ENCODE data around the gene MOB1A. TPM values are rescaled to one million over a fixed set of nuclear protein-coding genes. Genes with fewer than 3 reads are reported as not detected.

The MOB1A gene
- total RNA-seq, 1 donor from 2014 or later: 56.8 TPM

DNA sequence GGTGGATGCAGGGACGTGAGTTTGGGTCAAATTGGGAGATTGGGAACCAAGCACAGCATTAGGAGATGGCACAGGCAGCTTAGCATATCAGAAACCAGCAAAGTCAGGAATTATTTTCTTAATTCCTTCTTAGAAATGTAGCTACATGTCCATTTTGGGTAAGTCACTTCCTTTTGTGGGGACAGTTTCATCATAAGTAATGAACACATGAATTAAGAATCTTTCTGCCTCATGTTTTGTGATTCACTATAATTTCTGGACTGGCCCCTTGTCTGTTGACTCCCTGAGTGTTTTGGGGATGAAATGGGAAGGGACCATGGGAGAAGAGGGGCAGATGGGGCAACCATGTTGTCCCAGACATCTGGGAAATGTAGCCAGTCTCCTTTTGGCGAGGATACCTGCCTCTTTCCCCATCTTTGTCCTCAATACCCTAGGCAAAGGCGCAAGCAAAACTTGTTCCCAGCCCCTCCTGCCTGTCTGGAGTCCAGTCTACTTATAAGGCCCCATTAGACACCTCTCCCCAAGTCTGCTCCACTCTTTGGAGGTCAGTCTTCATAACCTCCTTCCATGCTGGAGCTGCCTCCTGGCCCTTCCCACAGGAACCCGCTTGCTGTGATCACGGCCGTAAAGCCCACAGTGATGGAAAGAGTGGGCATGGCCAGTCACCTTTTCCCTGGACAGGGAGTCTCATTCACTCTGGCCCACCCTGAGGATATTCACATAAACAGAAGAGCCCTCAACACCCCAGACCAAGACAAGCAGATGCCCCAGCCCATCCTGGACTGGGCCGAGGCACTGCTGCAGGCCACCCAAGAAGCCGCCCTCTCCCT lies 45.5 kb upstream of the MOB1A start:
- Histone ChIP-seq H3K36me3 (peaks cover 6 to 8% of the 10 kb centered on the region in 2 donors), H3K27me3 (no peaks in the 10 kb centered on the region), H3K4me1 (peaks cover 9 to 28% of the 10 kb centered on the region in 2 donors), H3K27ac (peak overlapping the region; percentile 50 to 66), H3K9me3 (no peaks in the 10 kb centered on the region), H3K4me3 (no peak overlapping the region)
- DNase-seq (ENCODE audit: low spot score in 2 of 2): peak in 1 of 2 donors; percentile 57
- TF ChIP-seq, protein P1, sequence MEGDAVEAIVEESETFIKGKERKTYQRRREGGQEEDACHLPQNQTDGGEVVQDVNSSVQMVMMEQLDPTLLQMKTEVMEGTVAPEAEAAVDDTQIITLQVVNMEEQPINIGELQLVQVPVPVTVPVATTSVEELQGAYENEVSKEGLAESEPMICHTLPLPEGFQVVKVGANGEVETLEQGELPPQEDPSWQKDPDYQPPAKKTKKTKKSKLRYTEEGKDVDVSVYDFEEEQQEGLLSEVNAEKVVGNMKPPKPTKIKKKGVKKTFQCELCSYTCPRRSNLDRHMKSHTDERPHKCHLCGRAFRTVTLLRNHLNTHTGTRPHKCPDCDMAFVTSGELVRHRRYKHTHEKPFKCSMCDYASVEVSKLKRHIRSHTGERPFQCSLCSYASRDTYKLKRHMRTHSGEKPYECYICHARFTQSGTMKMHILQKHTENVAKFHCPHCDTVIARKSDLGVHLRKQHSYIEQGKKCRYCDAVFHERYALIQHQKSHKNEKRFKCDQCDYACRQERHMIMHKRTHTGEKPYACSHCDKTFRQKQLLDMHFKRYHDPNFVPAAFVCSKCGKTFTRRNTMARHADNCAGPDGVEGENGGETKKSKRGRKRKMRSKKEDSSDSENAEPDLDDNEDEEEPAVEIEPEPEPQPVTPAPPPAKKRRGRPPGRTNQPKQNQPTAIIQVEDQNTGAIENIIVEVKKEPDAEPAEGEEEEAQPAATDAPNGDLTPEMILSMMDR (IDR thresholded peaks at IDR 0.05): no peak
- intact Hi-C loops (cut with DNase I): no loop called here

DNA sequence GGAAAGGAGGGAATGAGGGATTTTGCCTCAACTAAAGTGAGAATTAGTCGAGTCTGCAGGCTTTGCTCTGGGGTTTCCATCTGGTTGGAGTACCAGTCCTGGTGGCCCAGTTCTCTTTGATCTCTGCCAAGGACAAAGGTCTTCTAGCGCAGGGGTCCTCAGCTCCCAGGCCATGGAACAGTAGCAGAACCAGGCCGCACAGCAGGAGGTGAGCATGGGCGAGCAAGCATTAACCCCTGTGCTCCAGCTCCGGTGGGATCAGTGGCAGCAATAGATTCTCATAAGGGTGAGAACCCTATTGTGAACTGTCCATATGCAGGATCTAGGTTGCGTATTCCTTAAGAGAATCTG lies 43.6 kb upstream of the MOB1A start:
- no peak overlapping the region for H3K4me3 ChIP-seq
- H3K27me3 ChIP-seq: no peaks in the 10 kb centered on the region
- H3K27ac ChIP-seq: no peak overlapping the region
- intact Hi-C loops (cut with DNase I): no loop called here
- no peaks in the 10 kb centered on the region for H3K9me3 ChIP-seq
- no peak for DNase-seq (ENCODE audit: low spot score in 2 of 2)
- peaks cover 11 to 23% of the 10 kb centered on the region in 2 donors for H3K36me3 ChIP-seq
- peaks cover 9 to 24% of the 10 kb centered on the region in 2 donors for H3K4me1 ChIP-seq
- TF ChIP-seq, protein P1 (IDR thresholded peaks at IDR 0.05): no peak

DNA sequence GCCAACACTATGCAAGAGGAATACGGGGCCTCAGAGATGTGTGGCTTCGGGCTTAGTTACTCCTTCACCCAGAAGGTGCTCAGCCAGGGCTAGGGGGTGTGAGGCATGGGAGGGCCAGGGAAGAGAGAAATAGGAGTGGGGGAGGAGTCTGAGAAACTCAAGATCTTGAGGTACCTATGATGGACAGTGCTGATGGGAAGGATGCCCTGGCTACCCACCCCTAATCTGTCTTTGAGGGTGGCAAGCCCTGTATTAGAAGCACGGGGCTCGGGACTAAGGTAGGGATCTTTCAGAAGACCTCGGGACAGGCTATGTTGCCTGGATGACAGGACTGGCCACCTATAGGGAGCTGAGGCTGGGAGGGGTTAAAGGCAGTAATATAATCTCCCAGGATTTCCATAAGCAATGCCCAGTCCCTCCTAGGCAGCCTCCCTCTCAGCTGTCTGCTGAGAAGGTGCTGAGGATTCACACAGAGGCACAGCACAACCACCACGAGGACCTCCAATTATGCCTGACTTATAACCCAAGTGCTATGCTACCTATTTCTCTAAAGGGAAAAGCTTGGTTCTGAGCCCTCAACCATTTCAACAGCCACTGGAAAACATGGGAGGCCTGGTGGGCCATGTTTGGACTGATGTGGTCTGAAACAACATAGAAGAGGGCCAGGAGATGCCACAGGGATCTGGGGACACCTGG lies 43.1 kb upstream of the MOB1A start:
- no peaks in the 10 kb centered on the region for H3K27me3 ChIP-seq
- H3K4me3 ChIP-seq: no peak overlapping the region
- H3K27ac ChIP-seq: no peak overlapping the region
- peaks cover 9 to 19% of the 10 kb centered on the region in 2 donors for H3K4me1 ChIP-seq
- no peak for DNase-seq (ENCODE audit: low spot score in 2 of 2)
- TF ChIP-seq, protein P1 (IDR thresholded peaks at IDR 0.05): no peak
- intact Hi-C loops (cut with DNase I): no loop called here
- peaks cover 11 to 27% of the 10 kb centered on the region in 2 donors for H3K36me3 ChIP-seq
- H3K9me3 ChIP-seq: no peaks in the 10 kb centered on the region

DNA sequence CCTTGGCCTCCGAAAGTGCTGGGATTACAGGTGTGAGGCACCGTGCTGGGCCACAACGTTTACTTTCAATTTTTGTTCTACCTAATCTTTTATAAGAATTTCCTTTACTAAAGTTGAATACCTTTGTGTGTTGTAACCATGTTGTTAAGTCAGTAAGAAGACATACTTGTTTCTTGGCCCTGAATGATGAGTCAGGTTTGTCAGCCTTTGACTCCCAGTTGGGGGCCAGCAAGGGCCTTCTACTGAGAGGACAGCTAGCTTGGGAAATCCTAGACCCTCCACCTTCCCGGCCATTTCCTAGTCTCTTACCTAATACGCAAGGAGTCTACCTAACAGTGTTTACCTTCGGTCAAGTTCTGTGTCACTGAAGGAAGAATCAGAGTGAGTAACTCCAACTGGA lies 42.4 kb upstream of the MOB1A start:
- intact Hi-C loops (cut with DNase I): no loop called here
- Histone ChIP-seq H3K27ac (no peak overlapping the region), H3K4me3 (no peak overlapping the region), H3K27me3 (no peaks in the 10 kb centered on the region), H3K4me1 (peaks cover 7 to 15% of the 10 kb centered on the region in 2 donors), H3K36me3 (peaks cover 16 to 34% of the 10 kb centered on the region in 2 donors), H3K9me3 (no peaks in the 10 kb centered on the region)
- DNase-seq (ENCODE audit: low spot score in 2 of 2): no peak
- TF ChIP-seq, protein P1 (IDR thresholded peaks at IDR 0.05): no peak

DNA sequence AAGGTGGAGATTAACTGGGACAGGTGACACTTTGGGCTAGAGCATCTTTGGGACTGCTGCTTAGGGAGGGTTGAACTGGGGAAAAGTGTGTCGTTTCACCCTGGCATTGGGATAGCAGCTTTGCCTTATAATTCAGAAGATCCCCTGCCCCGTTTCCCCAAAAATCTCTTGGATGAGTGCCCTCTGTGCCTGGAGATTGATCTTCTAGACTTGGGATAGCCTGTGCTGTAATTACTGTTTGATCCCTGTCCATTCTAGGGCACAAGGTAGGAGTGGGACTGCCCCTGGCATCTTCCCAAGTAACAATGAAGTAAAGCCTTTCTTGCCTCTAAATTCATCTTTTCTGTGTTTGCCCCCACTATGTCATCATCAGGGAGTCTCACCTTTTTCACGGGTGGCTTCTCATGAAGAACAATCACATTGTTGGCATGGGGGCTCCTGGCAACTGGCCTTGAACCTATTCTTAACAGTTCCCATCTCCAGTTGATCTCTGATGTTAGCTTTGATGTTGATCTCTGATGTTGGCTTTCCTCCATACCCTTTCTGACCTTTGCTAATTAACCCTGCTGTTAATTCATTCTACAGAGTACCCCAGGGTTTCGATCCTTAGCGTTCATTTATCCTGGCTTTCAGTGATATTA lies 41.3 kb upstream of the MOB1A start:
- Histone ChIP-seq H3K9me3 (no peaks in the 10 kb centered on the region), H3K4me3 (no peak overlapping the region), H3K27me3 (no peaks in the 10 kb centered on the region), H3K27ac (no peak overlapping the region), H3K4me1 (peaks cover 0 to 4% of the 10 kb centered on the region in 2 donors), H3K36me3 (peaks cover 21 to 45% of the 10 kb centered on the region in 2 donors)
- no peak for DNase-seq (ENCODE audit: low spot score in 2 of 2)
- intact Hi-C loops (cut with DNase I): no loop called here
- TF ChIP-seq, protein P1 (IDR thresholded peaks at IDR 0.05): no peak
